GM19035 (cell line): ENCODE data around the gene NLGN3.
A peak's percentile ranks its signal among the peaks of the same experiment; 100 is the strongest.

ENCODE experiments used
- ATAC-seq: cut with Tn5 transposase; IDR thresholded peaks from one replicate; pipeline ENCODE4 v1.9.1; 2021; ENCODE audit not compliant: unreplicated experiment

The NLGN3 gene

GRCh38 chrX:71118032-71118984 lies 26.3 kb upstream of the NLGN3 start, which contains the start of gene MED12:
Gene MED12, plus strand, starts transcription at chrX:71118596. Its CDS starts 159 bp downstream, at chrX:71118755.
- peak; percentile 78 for ATAC-seq

GRCh38 chrX:71118985-71119535 lies 25.6 kb upstream of the NLGN3 start:
- peak; percentile 13 for ATAC-seq

GRCh38 chrX:71128166-71128833 lies 16.3 kb upstream of the NLGN3 start:
- no peak for ATAC-seq

GRCh38 chrX:71128915-71129765 lies 15.5 kb upstream of the NLGN3 start:
- no peak for ATAC-seq

GRCh38 chrX:71131510-71131909 lies 13.1 kb upstream of the NLGN3 start:
- no peak for ATAC-seq

GRCh38 chrX:71140440-71140839 lies 4.2 kb upstream of the NLGN3 start:
- no peak for ATAC-seq

GRCh38 chrX:71143508-71143907 lies 1.1 kb upstream of the NLGN3 start:
- no peak for ATAC-seq

- ATAC-seq, result no peak
Measured at GRCh38 chrX:71147496-71148277, 3.0 kb downstream of the NLGN3 start.

- ATAC-seq, result no peak
Measured at GRCh38 chrX:71148278-71148663, 3.6 kb downstream of the NLGN3 start.

GRCh38 chrX:71151366-71151765 lies 6.7 kb downstream of the NLGN3 start:
- ATAC-seq, result no peak

GRCh38 chrX:71154196-71154595 lies 9.6 kb downstream of the NLGN3 start:
- ATAC-seq, result no peak

GRCh38 chrX:71154641-71155040 lies 10.0 kb downstream of the NLGN3 start:
- no peak for ATAC-seq

- ATAC-seq, result no peak
Measured at GRCh38 chrX:71158603-71159002, 14.0 kb downstream of the NLGN3 start.

- ATAC-seq, result no peak
Measured at GRCh38 chrX:71159335-71159734, 14.7 kb downstream of the NLGN3 start.

- no peak for ATAC-seq
Measured at GRCh38 chrX:71160475-71160874, 15.8 kb downstream of the NLGN3 start.

GRCh38 chrX:71162981-71163380 lies 18.3 kb downstream of the NLGN3 start:
- ATAC-seq, result no peak

GRCh38 chrX:71164071-71164470 lies 19.4 kb downstream of the NLGN3 start:
- ATAC-seq, result no peak

- ATAC-seq, result no peak
Measured at GRCh38 chrX:71166461-71166860, 21.8 kb downstream of the NLGN3 start.

- ATAC-seq, result no peak
Measured at GRCh38 chrX:71167031-71167781, 22.6 kb downstream of the NLGN3 start.
